HepG2 (cell line): ENCODE results near the gene CEBPG. TPM values are rescaled to one million over a fixed set of nuclear protein-coding genes. Genes with fewer than 3 reads are reported as not detected.

Experiments used
- ETV5 ChIP-seq: IDR thresholded peaks from 2 replicates; pipeline ENCODE4 v1.6.1; 2018; ENCODE audit warnings: missing biosample characterization, missing genetic modification reagents, inconsistent platforms, borderline replicate concordance
- FOXK2 ChIP-seq: fragments of 450-650 bp; IDR thresholded peaks from 2 replicates; pipeline ENCODE4 v1.6.1; 2016
- GATAD2A ChIP-seq: IDR thresholded peaks from 2 replicates; pipeline ENCODE4 v1.6.1; 2016
- GPN1 ChIP-seq: sonication (generic); formaldehyde crosslinking; IDR thresholded peaks from 2 replicates; pipeline ENCODE4 v1.5.1; 2020; ENCODE audit warnings: missing genetic modification reagents, borderline replicate concordance
- HIVEP1 ChIP-seq: sonication (generic); formaldehyde crosslinking; IDR thresholded peaks from 2 replicates; pipeline ENCODE4 v1.4.0; 2020; ENCODE audit warnings: mild to moderate bottlenecking, missing genetic modification reagents
- MATR3 ChIP-seq: sonication (generic); formaldehyde crosslinking; IDR thresholded peaks from 2 replicates; pipeline ENCODE4 v1.4.0; 2020; ENCODE audit warnings: missing genetic modification reagents
- NR2F2 ChIP-seq: IDR thresholded peaks from 2 replicates; pipeline ENCODE4 v1.6.1; 2012; ENCODE audit warnings: low read depth, inconsistent platforms, borderline replicate concordance
- POLR2A ChIP-seq, 2 experiments: IDR thresholded peaks; 2 replicates each; pipeline ENCODE4 v1.6.1; 2011; ENCODE audit warnings: low read depth in 2 of 2, low read length in 2 of 2, mild to moderate bottlenecking in 1 of 2, moderate library complexity in 1 of 2; ENCODE audit not compliant: insufficient read depth in 1 of 2
- SIN3A ChIP-seq: IDR thresholded peaks from 2 replicates; pipeline ENCODE4 v1.6.1; 2011; ENCODE audit warnings: low read depth, mild to moderate bottlenecking, control low read depth, low read length, borderline replicate concordance
- SP4 ChIP-seq: sonication (generic); formaldehyde crosslinking; IDR thresholded peaks from 2 replicates; pipeline ENCODE4 v1.8.1; 2023; ENCODE audit warnings: mild to moderate bottlenecking, missing genetic modification reagents
- XBP1 ChIP-seq: sonication (generic); formaldehyde crosslinking; IDR thresholded peaks from 2 replicates; pipeline ENCODE4 v1.5.0; 2020; ENCODE audit warnings: missing genetic modification reagents
- ZNF160 ChIP-seq: sonication (generic); formaldehyde crosslinking; IDR thresholded peaks from 2 replicates; pipeline ENCODE4 v1.8.0; 2022; ENCODE audit warnings: mild to moderate bottlenecking, inconsistent platforms, missing genetic modification reagents
- ZNF225 ChIP-seq: sonication (generic); formaldehyde crosslinking; IDR thresholded peaks from 2 replicates; pipeline ENCODE4 v1.4.0; 2020; ENCODE audit warnings: mild to moderate bottlenecking, missing genetic modification reagents
- ZNF484 ChIP-seq: sonication (generic); formaldehyde crosslinking; IDR thresholded peaks from 2 replicates; pipeline ENCODE4 v1.5.1; 2020; ENCODE audit warnings: mild to moderate bottlenecking, low read depth, missing genetic modification reagents, borderline replicate concordance
- ZNF496 ChIP-seq: sonication (generic); formaldehyde crosslinking; IDR thresholded peaks from 2 replicates; pipeline ENCODE4 v1.8.1; 2023; ENCODE audit warnings: mild to moderate bottlenecking, moderate library complexity, missing genetic modification reagents; ENCODE audit not compliant: insufficient replicate concordance
- ZNF543 ChIP-seq: sonication (generic); formaldehyde crosslinking; IDR thresholded peaks from 2 replicates; pipeline ENCODE4 v1.4.0; 2020; ENCODE audit warnings: mild to moderate bottlenecking, missing genetic modification reagents
- polyA plus RNA-seq, 8 experiments: library from polyadenylated mRNA; depleted of rRNA in 3 of 8; stranded (reverse) in 7 of 8; unstranded in 1 of 8; fragments of >200 nt; fragmentation: Illumina TruSeq in 4 of 8; extraction: Trizol in 4 of 8; gene quantifications; 2 replicates each; pipeline versions ENCODE4 v1.2.1 to v1.2.3, GENCODE V29; 2011 to 2016; ENCODE audit warnings: low read depth in 4 of 8, missing spikeins in 1 of 8, mixed read lengths in 1 of 8; ENCODE audit not compliant: insufficient read depth in 1 of 8
- total RNA-seq, 5 experiments: library from RNA; depleted of rRNA; stranded (reverse); fragments of >200 nt; fragmentation: Illumina TruSeq; extraction: Trizol; gene quantifications; 2 replicates each; pipeline ENCODE4 v1.2.3, GENCODE V29; 2016; ENCODE audit warnings: low read depth in 1 of 5
- TF ChIP-seq, protein P1 (sequence below): sonication (generic); formaldehyde crosslinking; IDR thresholded peaks from 2 replicates; pipeline ENCODE4 v1.4.0; 2020; ENCODE audit warnings: mild to moderate bottlenecking, missing genetic modification reagents
- TF ChIP-seq, protein P2 (sequence below): IDR thresholded peaks from 2 replicates; pipeline ENCODE4 v1.6.1; 2016; ENCODE audit warnings: low read depth
- TF ChIP-seq, protein P3 (sequence below): sonication (generic); formaldehyde crosslinking; IDR thresholded peaks from 2 replicates; pipeline ENCODE4 v1.4.0; 2020; ENCODE audit warnings: missing genetic modification reagents, mild to moderate bottlenecking, borderline replicate concordance
- TF ChIP-seq, protein P4 (sequence below): sonication (generic); formaldehyde crosslinking; IDR thresholded peaks from 2 replicates; pipeline ENCODE4 v1.8.1; 2022; ENCODE audit warnings: low read depth, mild to moderate bottlenecking, missing genetic modification reagents

The CEBPG gene
- total and polyA plus RNA-seq, 2 of the 13 experiments (the other 11 are each of a cell fraction or from before 2014, with no cell fraction given): 25.7 to 34.3 TPM

GRCh38 chr19:33403221-33403972 lies 29.9 kb downstream of the CEBPG start (continued):
- TF ChIP-seq, protein P1, sequence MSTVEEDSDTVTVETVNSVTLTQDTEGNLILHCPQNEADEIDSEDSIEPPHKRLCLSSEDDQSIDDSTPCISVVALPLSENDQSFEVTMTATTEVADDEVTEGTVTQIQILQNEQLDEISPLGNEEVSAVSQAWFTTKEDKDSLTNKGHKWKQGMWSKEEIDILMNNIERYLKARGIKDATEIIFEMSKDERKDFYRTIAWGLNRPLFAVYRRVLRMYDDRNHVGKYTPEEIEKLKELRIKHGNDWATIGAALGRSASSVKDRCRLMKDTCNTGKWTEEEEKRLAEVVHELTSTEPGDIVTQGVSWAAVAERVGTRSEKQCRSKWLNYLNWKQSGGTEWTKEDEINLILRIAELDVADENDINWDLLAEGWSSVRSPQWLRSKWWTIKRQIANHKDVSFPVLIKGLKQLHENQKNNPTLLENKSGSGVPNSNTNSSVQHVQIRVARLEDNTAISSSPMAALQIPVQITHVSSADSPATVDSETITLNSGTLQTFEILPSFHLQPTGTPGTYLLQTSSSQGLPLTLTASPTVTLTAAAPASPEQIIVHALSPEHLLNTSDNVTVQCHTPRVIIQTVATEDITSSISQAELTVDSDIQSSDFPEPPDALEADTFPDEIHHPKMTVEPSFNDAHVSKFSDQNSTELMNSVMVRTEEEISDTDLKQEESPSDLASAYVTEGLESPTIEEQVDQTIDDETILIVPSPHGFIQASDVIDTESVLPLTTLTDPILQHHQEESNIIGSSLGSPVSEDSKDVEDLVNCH (CRISPR knock-in tag): 0 out of 2 replicates have a peak, but pooled peaks have one; percentile 85
- peak; percentile 84 for TF ChIP-seq FOXK2
- TF ChIP-seq POLR2A (IDR thresholded peaks at IDR 0.05; ENCODE audit: insufficient read depth in 1 of 2, low read depth in 2 of 2, low read length in 2 of 2): peak in 1 of 2 experiments; percentile 43; a peak in 3 of 4 replicates
- TF ChIP-seq ETV5 (CRISPR knock-in tag): peak; percentile 79; the same call in 1 of the 2 replicates
- peak; percentile 95 for TF ChIP-seq ZNF543
- peak; percentile 95; the same call in 1 of the 2 replicates for TF ChIP-seq ZNF225 (CRISPR knock-in tag)
- TF ChIP-seq ZNF160 (CRISPR knock-in tag): peak; percentile 88
- TF ChIP-seq GATAD2A (CRISPR knock-in tag): peak; percentile 95
- TF ChIP-seq, protein P2, sequence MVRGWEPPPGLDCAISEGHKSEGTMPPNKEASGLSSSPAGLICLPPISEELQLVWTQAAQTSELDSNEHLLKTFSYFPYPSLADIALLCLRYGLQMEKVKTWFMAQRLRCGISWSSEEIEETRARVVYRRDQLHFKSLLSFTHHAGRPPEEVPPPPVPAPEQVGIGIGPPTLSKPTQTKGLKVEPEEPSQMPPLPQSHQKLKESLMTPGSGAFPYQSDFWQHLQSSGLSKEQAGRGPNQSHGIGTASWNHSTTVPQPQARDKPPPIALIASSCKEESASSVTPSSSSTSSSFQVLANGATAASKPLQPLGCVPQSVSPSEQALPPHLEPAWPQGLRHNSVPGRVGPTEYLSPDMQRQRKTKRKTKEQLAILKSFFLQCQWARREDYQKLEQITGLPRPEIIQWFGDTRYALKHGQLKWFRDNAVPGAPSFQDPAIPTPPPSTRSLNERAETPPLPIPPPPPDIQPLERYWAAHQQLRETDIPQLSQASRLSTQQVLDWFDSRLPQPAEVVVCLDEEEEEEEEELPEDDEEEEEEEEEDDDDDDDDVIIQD: peak; percentile 28; the same call in 1 of the 2 replicates
- TF ChIP-seq NR2F2: peak; percentile 88
- no peak for TF ChIP-seq MATR3
- peak; percentile 99 for TF ChIP-seq HIVEP1
- TF ChIP-seq XBP1 (CRISPR knock-in tag): peak; percentile 95
- peak; percentile 89; the same call in 1 of the 2 replicates for TF ChIP-seq ZNF484 (CRISPR knock-in tag)
- TF ChIP-seq, protein P3, sequence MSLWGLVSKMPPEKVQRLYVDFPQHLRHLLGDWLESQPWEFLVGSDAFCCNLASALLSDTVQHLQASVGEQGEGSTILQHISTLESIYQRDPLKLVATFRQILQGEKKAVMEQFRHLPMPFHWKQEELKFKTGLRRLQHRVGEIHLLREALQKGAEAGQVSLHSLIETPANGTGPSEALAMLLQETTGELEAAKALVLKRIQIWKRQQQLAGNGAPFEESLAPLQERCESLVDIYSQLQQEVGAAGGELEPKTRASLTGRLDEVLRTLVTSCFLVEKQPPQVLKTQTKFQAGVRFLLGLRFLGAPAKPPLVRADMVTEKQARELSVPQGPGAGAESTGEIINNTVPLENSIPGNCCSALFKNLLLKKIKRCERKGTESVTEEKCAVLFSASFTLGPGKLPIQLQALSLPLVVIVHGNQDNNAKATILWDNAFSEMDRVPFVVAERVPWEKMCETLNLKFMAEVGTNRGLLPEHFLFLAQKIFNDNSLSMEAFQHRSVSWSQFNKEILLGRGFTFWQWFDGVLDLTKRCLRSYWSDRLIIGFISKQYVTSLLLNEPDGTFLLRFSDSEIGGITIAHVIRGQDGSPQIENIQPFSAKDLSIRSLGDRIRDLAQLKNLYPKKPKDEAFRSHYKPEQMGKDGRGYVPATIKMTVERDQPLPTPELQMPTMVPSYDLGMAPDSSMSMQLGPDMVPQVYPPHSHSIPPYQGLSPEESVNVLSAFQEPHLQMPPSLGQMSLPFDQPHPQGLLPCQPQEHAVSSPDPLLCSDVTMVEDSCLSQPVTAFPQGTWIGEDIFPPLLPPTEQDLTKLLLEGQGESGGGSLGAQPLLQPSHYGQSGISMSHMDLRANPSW: peak; percentile 97
- no peak for TF ChIP-seq GPN1
- TF ChIP-seq, protein P4, sequence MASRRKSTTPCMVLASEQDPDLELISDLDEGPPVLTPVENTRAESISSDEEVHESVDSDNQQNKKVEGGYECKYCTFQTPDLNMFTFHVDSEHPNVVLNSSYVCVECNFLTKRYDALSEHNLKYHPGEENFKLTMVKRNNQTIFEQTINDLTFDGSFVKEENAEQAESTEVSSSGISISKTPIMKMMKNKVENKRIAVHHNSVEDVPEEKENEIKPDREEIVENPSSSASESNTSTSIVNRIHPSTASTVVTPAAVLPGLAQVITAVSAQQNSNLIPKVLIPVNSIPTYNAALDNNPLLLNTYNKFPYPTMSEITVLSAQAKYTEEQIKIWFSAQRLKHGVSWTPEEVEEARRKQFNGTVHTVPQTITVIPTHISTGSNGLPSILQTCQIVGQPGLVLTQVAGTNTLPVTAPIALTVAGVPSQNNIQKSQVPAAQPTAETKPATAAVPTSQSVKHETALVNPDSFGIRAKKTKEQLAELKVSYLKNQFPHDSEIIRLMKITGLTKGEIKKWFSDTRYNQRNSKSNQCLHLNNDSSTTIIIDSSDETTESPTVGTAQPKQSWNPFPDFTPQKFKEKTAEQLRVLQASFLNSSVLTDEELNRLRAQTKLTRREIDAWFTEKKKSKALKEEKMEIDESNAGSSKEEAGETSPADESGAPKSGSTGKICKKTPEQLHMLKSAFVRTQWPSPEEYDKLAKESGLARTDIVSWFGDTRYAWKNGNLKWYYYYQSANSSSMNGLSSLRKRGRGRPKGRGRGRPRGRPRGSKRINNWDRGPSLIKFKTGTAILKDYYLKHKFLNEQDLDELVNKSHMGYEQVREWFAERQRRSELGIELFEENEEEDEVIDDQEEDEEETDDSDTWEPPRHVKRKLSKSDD (CRISPR knock-in tag): peak; percentile 82
- TF ChIP-seq ZNF496: no peak
- TF ChIP-seq SP4 (CRISPR knock-in tag): peak; percentile 82
- TF ChIP-seq SIN3A: no peak
